Measurements from ENCODE around the gene AMIGO2.

DNA sequence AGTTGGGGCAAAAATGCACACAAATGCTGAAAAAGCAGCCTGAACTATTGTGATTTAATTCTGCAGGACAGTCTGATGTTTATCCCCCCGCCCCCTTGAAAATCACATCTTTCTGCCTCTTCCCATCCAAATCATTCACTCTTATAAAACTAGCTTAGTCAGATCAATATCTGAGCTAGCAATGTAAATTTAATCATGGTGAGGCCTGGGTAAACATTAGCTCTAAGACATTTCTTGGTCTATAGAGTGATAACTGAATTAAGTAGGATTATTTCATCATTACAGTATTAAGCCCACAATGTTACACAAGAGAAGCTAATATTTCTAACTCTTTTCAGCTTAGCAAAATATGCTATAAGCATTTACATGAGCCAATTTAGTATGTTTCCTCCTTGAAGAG is 9.4 kb downstream of the AMIGO2 start:
- TF ChIP-seq POLR2A (IDR thresholded peaks at IDR 0.05; ENCODE audit: low read depth) (no peak), CTCF (IDR thresholded peaks at IDR 0.05) (no peak)

All from esophagus muscularis mucosa (tissue), 3 donors.